ENCODE measurements around the gene WNT7B.

Gene WNT7B

GRCh38 chr22:45923835-45924234, 53.1 kb downstream of the WNT7B start:
- TF ChIP-seq, protein P1, sequence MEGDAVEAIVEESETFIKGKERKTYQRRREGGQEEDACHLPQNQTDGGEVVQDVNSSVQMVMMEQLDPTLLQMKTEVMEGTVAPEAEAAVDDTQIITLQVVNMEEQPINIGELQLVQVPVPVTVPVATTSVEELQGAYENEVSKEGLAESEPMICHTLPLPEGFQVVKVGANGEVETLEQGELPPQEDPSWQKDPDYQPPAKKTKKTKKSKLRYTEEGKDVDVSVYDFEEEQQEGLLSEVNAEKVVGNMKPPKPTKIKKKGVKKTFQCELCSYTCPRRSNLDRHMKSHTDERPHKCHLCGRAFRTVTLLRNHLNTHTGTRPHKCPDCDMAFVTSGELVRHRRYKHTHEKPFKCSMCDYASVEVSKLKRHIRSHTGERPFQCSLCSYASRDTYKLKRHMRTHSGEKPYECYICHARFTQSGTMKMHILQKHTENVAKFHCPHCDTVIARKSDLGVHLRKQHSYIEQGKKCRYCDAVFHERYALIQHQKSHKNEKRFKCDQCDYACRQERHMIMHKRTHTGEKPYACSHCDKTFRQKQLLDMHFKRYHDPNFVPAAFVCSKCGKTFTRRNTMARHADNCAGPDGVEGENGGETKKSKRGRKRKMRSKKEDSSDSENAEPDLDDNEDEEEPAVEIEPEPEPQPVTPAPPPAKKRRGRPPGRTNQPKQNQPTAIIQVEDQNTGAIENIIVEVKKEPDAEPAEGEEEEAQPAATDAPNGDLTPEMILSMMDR (IDR thresholded peaks at IDR 0.05; ENCODE audit: control insufficient read depth, insufficient read depth, low read depth, low read length, missing control alignments) = no peak
- no peak for DNase-seq (ENCODE audit: low read depth)
- H3K4me3 ChIP-seq (ENCODE audit: control insufficient read depth, low read depth, low read length) = no peak overlapping the region

DNA sequence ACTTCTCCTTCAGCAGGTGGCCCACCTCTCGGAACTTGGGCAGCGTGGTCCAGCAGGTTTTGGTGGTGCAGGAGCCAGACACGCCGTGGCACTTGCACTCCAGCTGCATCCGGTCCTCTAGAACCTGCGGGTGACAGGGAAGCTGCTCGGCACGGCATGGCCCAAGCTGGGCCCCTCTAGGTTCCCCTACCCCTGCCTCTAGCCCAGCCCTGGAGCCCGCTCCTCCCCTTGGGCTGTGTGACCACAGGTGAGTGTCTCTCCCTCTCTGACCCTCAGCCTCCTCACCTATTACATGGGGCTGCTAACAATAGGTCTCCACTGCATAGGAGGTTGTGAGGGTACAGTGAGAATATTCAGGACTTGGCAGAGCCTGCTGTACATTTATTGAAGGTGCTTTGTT, 53.8 kb downstream of the WNT7B start:
- TF ChIP-seq, protein P1 (IDR thresholded peaks at IDR 0.05; ENCODE audit: control insufficient read depth, insufficient read depth, low read depth, low read length, missing control alignments) = no peak
- DNase-seq (ENCODE audit: low read depth) = no peak
- H3K4me3 ChIP-seq (ENCODE audit: control insufficient read depth, low read depth, low read length) = no peak overlapping the region

- no peak for DNase-seq (ENCODE audit: low read depth)
- H3K4me3 ChIP-seq (ENCODE audit: control insufficient read depth, low read depth, low read length) = no peak overlapping the region
- TF ChIP-seq, protein P1 (IDR thresholded peaks at IDR 0.05; ENCODE audit: control insufficient read depth, insufficient read depth, low read depth, low read length, missing control alignments) = no peak
Observed at GRCh38 chr22:45922661-45923060, 54.3 kb downstream of the WNT7B start.

DNA sequence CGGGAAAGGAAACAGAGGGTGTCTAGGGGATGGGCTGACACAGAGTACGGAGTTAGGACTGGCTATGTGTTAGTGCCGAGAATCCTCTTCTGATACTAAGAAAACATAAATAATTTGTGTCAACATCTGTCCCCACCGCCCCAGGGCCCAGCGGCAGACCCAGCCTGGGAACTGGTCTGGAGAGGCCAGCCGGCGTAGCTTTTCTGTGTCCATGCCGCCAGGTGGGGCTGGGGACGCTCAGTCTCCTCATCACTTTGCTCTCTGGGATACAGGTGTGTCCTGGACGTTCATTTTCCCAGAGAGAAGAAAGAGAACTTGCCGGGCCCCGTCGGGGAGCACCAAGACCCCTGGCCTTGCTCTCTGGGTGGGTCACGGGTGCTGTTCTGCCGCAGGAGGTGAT, 54.7 kb downstream of the WNT7B start:
- no peak overlapping the region for H3K4me3 ChIP-seq (ENCODE audit: control insufficient read depth, low read depth, low read length)
- TF ChIP-seq, protein P1 (IDR thresholded peaks at IDR 0.05; ENCODE audit: control insufficient read depth, insufficient read depth, low read depth, low read length, missing control alignments) = no peak
- no peak for DNase-seq (ENCODE audit: low read depth)

- no peak overlapping the region for H3K4me3 ChIP-seq (ENCODE audit: control insufficient read depth, low read depth, low read length)
- DNase-seq (ENCODE audit: low read depth) = no peak
- TF ChIP-seq, protein P1 (IDR thresholded peaks at IDR 0.05; ENCODE audit: control insufficient read depth, insufficient read depth, low read depth, low read length, missing control alignments) = no peak
Observed at GRCh38 chr22:45919504-45920286, 57.3 kb downstream of the WNT7B start.

DNA sequence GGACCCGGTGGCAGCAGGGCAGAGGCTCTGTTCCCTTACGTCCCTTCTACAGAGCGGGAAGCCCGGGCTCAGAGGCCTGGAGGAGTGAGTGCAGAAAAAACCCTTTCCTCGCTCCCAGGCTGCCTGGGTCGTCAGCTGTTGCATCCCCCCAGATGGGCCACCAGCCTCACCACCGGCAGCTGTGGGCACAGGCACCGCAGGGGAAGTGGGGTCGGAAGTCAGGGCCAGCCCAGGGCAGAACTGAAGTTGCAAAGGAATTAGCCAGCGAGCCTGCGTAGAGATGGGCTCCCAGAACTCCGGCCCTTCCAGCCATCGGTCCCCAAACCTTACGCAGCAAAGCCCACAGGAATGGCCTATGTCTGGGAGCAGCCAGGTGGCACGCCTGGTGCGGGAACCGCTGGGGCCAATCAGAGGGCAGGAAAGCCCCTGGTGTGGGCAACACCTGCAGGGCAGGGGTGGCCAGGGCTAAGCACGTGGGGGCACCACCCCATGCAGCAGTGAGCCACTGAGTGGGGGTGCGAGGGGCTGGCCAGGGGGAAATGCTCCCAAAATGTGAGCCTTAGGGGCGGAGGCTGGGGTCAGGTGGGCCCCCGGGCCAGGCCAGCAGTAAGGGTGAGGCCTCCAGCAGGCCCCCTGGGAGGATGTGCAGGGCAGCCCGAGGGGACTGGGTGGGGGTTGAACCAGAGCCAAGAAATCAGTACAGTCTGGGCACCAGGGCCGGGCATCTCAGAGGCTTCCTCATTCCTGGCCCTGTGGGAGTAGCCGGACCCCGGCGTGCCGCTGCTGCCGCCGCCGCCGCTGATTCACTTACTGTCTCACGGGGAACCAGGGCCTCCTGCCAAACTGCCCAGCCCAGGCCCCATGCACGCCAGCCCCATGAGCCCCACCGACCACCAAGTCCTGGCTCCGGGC, 58.2 kb downstream of the WNT7B start:
- TF ChIP-seq, protein P1 (IDR thresholded peaks at IDR 0.05; ENCODE audit: control insufficient read depth, insufficient read depth, low read depth, low read length, missing control alignments) = no peak
- H3K4me3 ChIP-seq (ENCODE audit: control insufficient read depth, low read depth, low read length) = no peak overlapping the region
- no peak for DNase-seq (ENCODE audit: low read depth)
